ENCODE measurements around the gene ABHD14A. TPM values are rescaled to one million over a fixed set of nuclear protein-coding genes. Genes with fewer than 3 reads are reported as not detected.

ABHD14A gene
- total and polyA plus RNA-seq, 2 of the 13 experiments (the other 11 are each of a cell fraction or from before 2014, with no cell fraction given): 29.5 to 46.9 TPM

- in situ Hi-C loops (cut with HindIII; ENCODE audit: extremely low pct_ligation_motif_present, low pct_unique_long_range_greater_than_20kb) (no loop called here), intact Hi-C loops (cut with micrococcal nuclease; ENCODE audit: unreplicated experiment) (no loop called here)
- DNase-seq (ENCODE audit: low spot score): no peak
- CTCF ChIA-PET (ENCODE audit: low intra/inter-chr PET ratio, low total read pairs): interaction anchor here (0.8 to 1.2 kb wide), 2 partner anchors 26 to 108 kb away, joined by 3 read pairs; no protein-coding TSS in a partner anchor
- H3K79me2 ChIP-seq (ENCODE audit: insufficient read depth, low read length): no peaks in the 10 kb centered on the region
- peaks cover 53% of the 10 kb centered on the region for H3K4me1 ChIP-seq (ENCODE audit: insufficient read depth, low read length)
- POLR2A ChIA-PET: interaction anchor here (0.7 to 1.4 kb wide), 3 partner anchors 19 to 41 kb away, joined by 3 to 4 read pairs (median 3); partner anchors contain the start of gene DUSP7
- no peaks in the 10 kb centered on the region for H3K36me3 ChIP-seq (replicated peaks in 1 of 2; ENCODE audit: control insufficient read depth in 1 of 2, insufficient read depth in 2 of 2, low read length in 2 of 2)
- H3K4me3 ChIP-seq (replicated peaks in 1 of 3; ENCODE audit: insufficient read depth in 1 of 3, low read depth in 2 of 3, low read length in 3 of 3): peak overlapping the region in 1 of 3 experiments; percentile 63; a peak in 2 of 6 replicates
- peak; percentile 76 for ATAC-seq
- H4K20me1 ChIP-seq (ENCODE audit: insufficient read depth, low read length): no peaks in the 10 kb centered on the region
- peak overlapping the region; percentile 77 for H3K4me2 ChIP-seq (ENCODE audit: low read depth, low read length)
- peaks cover 4 to 40% of the 10 kb centered on the region in 2 experiments; a peak in 4 of 5 replicates for H3K27me3 ChIP-seq (ENCODE audit: control insufficient read depth in 1 of 2, insufficient read depth in 2 of 2, low read length in 2 of 2)
- WGBS (ENCODE audit: low lambda C conversion rate): 0% methylated on average over 5 of the region's 8 CpGs
- H2AFZ ChIP-seq (ENCODE audit: low read length): no peak overlapping the region
- H3K27ac ChIP-seq (ENCODE audit: extremely low read length, insufficient read depth, low read length): no peak overlapping the region
- no TSS peak for BruUV-seq (replicated peaks)
- FAIRE-seq: no peak
- H3K9ac ChIP-seq (ENCODE audit: insufficient read depth, low read depth, low read length): no peak overlapping the region
- no peaks in the 10 kb centered on the region for H3K9me3 ChIP-seq (ENCODE audit: low read length)
- TF ChIP-seq ZNF687 (CRISPR knock-in tag; IDR thresholded peaks at IDR 0.05) (peak; percentile 42; the same call in 1 of the 2 replicates), CBX2 (IDR thresholded peaks at IDR 0.05; ENCODE audit: low read depth, low read length) (no peak), CBX2 (CRISPR knock-in tag; IDR thresholded peaks at IDR 0.05; ENCODE audit: low read depth) (no peak), PITX1 (CRISPR knock-in tag; IDR thresholded peaks at IDR 0.05) (peak; percentile 27; the same call in 1 of the 2 replicates), WIZ (CRISPR knock-in tag; IDR thresholded peaks at IDR 0.05) (no peak), FOSL2 (CRISPR knock-in tag; IDR thresholded peaks at IDR 0.05) (0 out of 2 replicates have a peak, but pooled peaks have one; percentile 11), XRCC5 (optimal IDR thresholded peaks at IDR 0.05; ENCODE audit: low read length) (peak; percentile 67), STAT5B (CRISPR knock-in tag; IDR thresholded peaks at IDR 0.05) (no peak), ZNF350 (CRISPR knock-in tag; IDR thresholded peaks at IDR 0.05; ENCODE audit: borderline replicate concordance, low read depth) (peak; percentile 24; the same call in 1 of the 2 replicates), RBM22 (optimal IDR thresholded peaks at IDR 0.05; ENCODE audit: low read length) (no peak), RAD21 (CRISPR knock-in tag; IDR thresholded peaks at IDR 0.05) (peak; percentile 17; the same call in 1 of the 2 replicates), ZNF768 (CRISPR knock-in tag; IDR thresholded peaks at IDR 0.05) (peak; percentile 88), CTCF (CRISPR knock-in tag; IDR thresholded peaks at IDR 0.05) (peak; percentile 68), STAG1 (CRISPR knock-in tag; IDR thresholded peaks at IDR 0.05) (peak; percentile 50), ZFX (CRISPR knock-in tag; IDR thresholded peaks at IDR 0.05; ENCODE audit: low read depth) (0 out of 2 replicates have a peak, but pooled peaks have one; percentile 28)
- TF ChIP-seq, protein P1, sequence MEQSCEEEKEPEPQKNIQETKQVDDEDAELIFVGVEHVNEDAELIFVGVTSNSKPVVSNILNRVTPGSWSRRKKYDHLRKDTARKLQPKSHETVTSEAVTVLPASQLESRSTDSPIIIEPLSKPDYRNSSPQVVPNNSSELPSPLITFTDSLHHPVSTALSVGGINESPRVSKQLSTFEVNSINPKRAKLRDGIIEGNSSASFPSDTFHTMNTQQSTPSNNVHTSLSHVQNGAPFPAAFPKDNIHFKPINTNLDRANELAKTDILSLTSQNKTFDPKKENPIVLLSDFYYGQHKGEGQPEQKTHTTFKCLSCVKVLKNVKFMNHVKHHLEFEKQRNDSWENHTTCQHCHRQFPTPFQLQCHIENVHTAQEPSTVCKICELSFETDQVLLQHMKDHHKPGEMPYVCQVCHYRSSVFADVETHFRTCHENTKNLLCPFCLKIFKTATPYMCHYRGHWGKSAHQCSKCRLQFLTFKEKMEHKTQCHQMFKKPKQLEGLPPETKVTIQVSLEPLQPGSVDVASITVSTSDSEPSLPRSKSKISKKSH (CRISPR knock-in tag; IDR thresholded peaks at IDR 0.05; ENCODE audit: borderline replicate concordance): no peak
- TF ChIP-seq, protein P2, sequence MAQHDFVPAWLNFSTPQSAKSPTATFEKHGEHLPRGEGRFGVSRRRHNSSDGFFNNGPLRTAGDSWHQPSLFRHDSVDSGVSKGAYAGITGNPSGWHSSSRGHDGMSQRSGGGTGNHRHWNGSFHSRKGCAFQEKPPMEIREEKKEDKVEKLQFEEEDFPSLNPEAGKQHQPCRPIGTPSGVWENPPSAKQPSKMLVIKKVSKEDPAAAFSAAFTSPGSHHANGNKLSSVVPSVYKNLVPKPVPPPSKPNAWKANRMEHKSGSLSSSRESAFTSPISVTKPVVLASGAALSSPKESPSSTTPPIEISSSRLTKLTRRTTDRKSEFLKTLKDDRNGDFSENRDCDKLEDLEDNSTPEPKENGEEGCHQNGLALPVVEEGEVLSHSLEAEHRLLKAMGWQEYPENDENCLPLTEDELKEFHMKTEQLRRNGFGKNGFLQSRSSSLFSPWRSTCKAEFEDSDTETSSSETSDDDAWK (CRISPR knock-in tag; IDR thresholded peaks at IDR 0.05): no peak
Observed at GRCh38 chr3:52014613-52015012, 39.7 kb downstream of the ABHD14A start.

Measured in HepG2 (cell line).